Fibroblast of mammary gland (primary cell): ENCODE measurements around the gene ST6GALNAC6.
A peak's percentile ranks its signal among the peaks of the same experiment; 100 is the strongest.

ENCODE experiments used
- DNase-seq: peaks from one replicate; pipeline ENCODE4 v3.0.0-alpha.2; 2010; ENCODE audit warnings: low read depth
- H3K4me3 ChIP-seq: 2 replicates; pipeline ENCODE4 v1.5.1; 2011; ENCODE audit warnings: low read depth, mild to moderate bottlenecking, low read length, moderate library complexity; ENCODE audit not compliant: control insufficient read depth
- CTCF ChIP-seq: conservative IDR thresholded peaks from 2 replicates; pipeline ENCODE4 v1.5.1; 2011; ENCODE audit warnings: low read depth, low read length, inconsistent platforms; ENCODE audit not compliant: control insufficient read depth, insufficient read depth

Gene ST6GALNAC6

GRCh38 chr9:127903557-127904475 is 4.4 kb upstream of the ST6GALNAC6 start:
- no peak overlapping the region for H3K4me3 ChIP-seq
- TF ChIP-seq CTCF: no peak
- DNase-seq: no peak

- DNase-seq: peak; percentile 95
- peak overlapping the region; percentile 85 for H3K4me3 ChIP-seq
- TF ChIP-seq CTCF: no peak
Measured at GRCh38 chr9:127898433-127899127, 823 bp downstream of the ST6GALNAC6 start.

GRCh38 chr9:127897193-127897692 is 2.2 kb downstream of the ST6GALNAC6 start:
- H3K4me3 ChIP-seq: peak overlapping the region; percentile 85
- peak; percentile 86 for DNase-seq
- no peak for TF ChIP-seq CTCF

- H3K4me3 ChIP-seq: no peak overlapping the region
- no peak for DNase-seq
- no peak for TF ChIP-seq CTCF
Measured at GRCh38 chr9:127896395-127897192, 2.8 kb downstream of the ST6GALNAC6 start.

- TF ChIP-seq CTCF: no peak
- H3K4me3 ChIP-seq: no peak overlapping the region
- no peak for DNase-seq
Measured at GRCh38 chr9:127895811-127896210, 3.6 kb downstream of the ST6GALNAC6 start.

- H3K4me3 ChIP-seq: no peak overlapping the region
- DNase-seq: no peak
- TF ChIP-seq CTCF: no peak
Measured at GRCh38 chr9:127893392-127893791, 6.0 kb downstream of the ST6GALNAC6 start.
